PC-9 (cell line): ENCODE data around the gene SPEG. TPM values are rescaled to one million over a fixed set of nuclear protein-coding genes. Genes with fewer than 3 reads are reported as not detected.

Experiments
- BruUV-seq: library from RNA; stranded (reverse); fragments of 400-500 nt; replicated peaks from 2 replicates; lab custom pipeline; 2021; lab: Mats Ljungman, UMichigan
- CTCF ChIA-PET: fragments of 300-600 bp; sonication (Branson Sonifier 250); formaldehyde crosslinking; loops from one replicate; lab custom pipeline; 2022; ENCODE audit warnings: antibody characterized with exemption; lab: Charles Lee
- POLR2A ChIA-PET: fragments of 300-600 bp; sonication (Branson Sonifier 250); formaldehyde crosslinking; loops from one replicate; lab custom pipeline; 2022; ENCODE audit warnings: antibody characterized with exemption; ENCODE audit not compliant: unreplicated experiment; lab: Charles Lee
- DNase-seq, 2 experiments: peaks; one replicate each; pipeline versions ENCODE4 v3.0.0 to v3.0.0-alpha.2; 2015 to 2022; ENCODE audit warnings: mixed read lengths in 1 of 2
- H2AFZ ChIP-seq: fragments of 200-600 bp; sonication (generic); 2 replicates; pipeline ENCODE4 v1.8.1; 2017; ENCODE audit warnings: antibody characterized with exemption
- H3F3A ChIP-seq: fragments of 200-600 bp; sonication (generic); 2 replicates; pipeline ENCODE4 v1.8.1; 2017; ENCODE audit warnings: antibody characterized with exemption, mild to moderate bottlenecking, low read depth; ENCODE audit not compliant: insufficient read depth
- H3K27ac ChIP-seq: fragments of 200-600 bp; sonication (generic); 2 replicates; pipeline ENCODE4 v1.6.1; 2016; ENCODE audit warnings: mixed run types
- H3K27me3 ChIP-seq: fragments of 200-600 bp; sonication (generic); 2 replicates; pipeline ENCODE4 v1.6.1; 2016; ENCODE audit warnings: low read depth, mixed run types; ENCODE audit not compliant: insufficient read depth
- H3K36me3 ChIP-seq: fragments of 200-600 bp; sonication (generic); 2 replicates; pipeline ENCODE4 v1.6.1; 2016; ENCODE audit warnings: low read depth, mixed run types
- H3K4me1 ChIP-seq: fragments of 200-600 bp; sonication (generic); replicated peaks from 2 replicates; pipeline ENCODE4 v1.6.1; 2016; ENCODE audit warnings: mixed run types; ENCODE audit not compliant: insufficient read depth
- H3K4me2 ChIP-seq: fragments of 200-600 bp; sonication (generic); 2 replicates; pipeline ENCODE4 v1.6.1; 2017; ENCODE audit warnings: mixed run types
- H3K4me3 ChIP-seq: fragments of 200-600 bp; sonication (generic); 2 replicates; pipeline ENCODE4 v1.6.1; 2016; ENCODE audit warnings: mixed run types
- H3K79me2 ChIP-seq: fragments of 200-600 bp; sonication (generic); 2 replicates; pipeline ENCODE4 v1.6.1; 2017; ENCODE audit warnings: low read depth, mixed run types
- H3K9me2 ChIP-seq: fragments of 200-600 bp; sonication (generic); 2 replicates; pipeline ENCODE4 v1.8.1; 2017; ENCODE audit warnings: mild to moderate bottlenecking; ENCODE audit not compliant: insufficient read depth
- H3K9me3 ChIP-seq: fragments of 200-600 bp; sonication (generic); 2 replicates; pipeline ENCODE4 v1.8.1; 2016; ENCODE audit warnings: low read depth; ENCODE audit not compliant: insufficient read depth
- H4K20me1 ChIP-seq: fragments of 200-600 bp; sonication (generic); 2 replicates; pipeline ENCODE4 v1.8.1; 2017; ENCODE audit not compliant: insufficient read depth
- CTCF ChIP-seq: fragments of 200-600 bp; sonication (generic); conservative IDR thresholded peaks from 2 replicates; pipeline ENCODE4 v1.6.1; 2017; ENCODE audit warnings: mixed run types, antibody characterized with exemption, mild to moderate bottlenecking, moderate library complexity
- EZH2 ChIP-seq: fragments of 200-600 bp; sonication (generic); IDR thresholded peaks from 2 replicates; pipeline ENCODE4 v1.8.0; 2017; ENCODE audit warnings: antibody characterized with exemption, low read depth
- intact Hi-C: fragments of 100-400 bp; cut with micrococcal nuclease; formaldehyde crosslinking; loops from one replicate; pipeline ENCODE4 v1.10.0; 2022; ENCODE audit not compliant: unreplicated experiment
- total RNA-seq: library from RNA; stranded (reverse); gene quantifications from 2 replicates; pipeline ENCODE4 v1.2.3, GENCODE V29; 2021

The SPEG gene
- total RNA-seq, 1 experiment from 2014 or later = 46.8 TPM

DNA sequence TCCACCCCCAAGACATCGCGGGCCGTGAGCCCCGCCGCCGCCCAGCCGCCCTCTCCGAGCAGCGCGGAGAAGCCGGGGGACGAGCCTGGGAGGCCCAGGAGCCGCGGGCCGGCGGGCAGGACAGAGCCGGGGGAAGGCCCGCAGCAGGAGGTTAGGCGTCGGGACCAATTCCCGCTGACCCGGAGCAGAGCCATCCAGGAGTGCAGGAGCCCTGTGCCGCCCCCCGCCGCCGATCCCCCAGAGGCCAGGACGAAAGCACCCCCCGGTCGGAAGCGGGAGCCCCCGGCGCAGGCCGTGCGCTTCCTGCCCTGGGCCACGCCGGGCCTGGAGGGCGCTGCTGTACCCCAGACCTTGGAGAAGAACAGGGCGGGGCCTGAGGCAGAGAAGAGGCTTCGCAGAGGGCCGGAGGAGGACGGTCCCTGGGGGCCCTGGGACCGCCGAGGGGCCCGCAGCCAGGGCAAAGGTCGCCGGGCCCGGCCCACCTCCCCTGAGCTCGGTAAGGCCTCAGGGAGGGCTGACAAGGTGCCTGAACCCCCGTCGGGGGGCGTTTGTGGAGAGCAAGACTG, 14.2 kb downstream of the SPEG start:
- Histone ChIP-seq H3K4me3 (no peak overlapping the region), H3K79me2 (no peaks in the 10 kb centered on the region), H3K4me2 (no peak overlapping the region), H3K4me1 (peaks cover 23% of the 10 kb centered on the region), H3K27ac (no peak overlapping the region), H2AFZ (no peak overlapping the region), H4K20me1 (no peaks in the 10 kb centered on the region), H3K9me3 (no peaks in the 10 kb centered on the region), H3K27me3 (no peaks in the 10 kb centered on the region), H3F3A (peaks cover 23% of the 10 kb centered on the region; the same call in 1 of the 2 replicates), H3K9me2 (no peaks in the 10 kb centered on the region), H3K36me3 (no peaks in the 10 kb centered on the region)
- DNase-seq = no peak
- TF ChIP-seq EZH2 (no peak), CTCF (no peak)
- BruUV-seq = no TSS peak
- intact Hi-C loops = no loop called here
- ChIA-PET CTCF (no interaction called here), POLR2A (no interaction called here)

- no peak for TF ChIP-seq EZH2
- no peak for TF ChIP-seq CTCF
- no TSS peak for BruUV-seq
- no peak for DNase-seq
- H3K36me3 ChIP-seq = no peaks in the 10 kb centered on the region
- intact Hi-C loops = no loop called here
- H3K4me3 ChIP-seq = no peak overlapping the region
- H3K79me2 ChIP-seq = no peaks in the 10 kb centered on the region
- H3K4me2 ChIP-seq = no peak overlapping the region
- H3K9me3 ChIP-seq = no peaks in the 10 kb centered on the region
- H2AFZ ChIP-seq = no peak overlapping the region
- H3K27ac ChIP-seq = no peak overlapping the region
- no peaks in the 10 kb centered on the region for H4K20me1 ChIP-seq
- no peaks in the 10 kb centered on the region for H3K27me3 ChIP-seq
- peaks cover 31% of the 10 kb centered on the region; the same call in 1 of the 2 replicates for H3F3A ChIP-seq
- no peaks in the 10 kb centered on the region for H3K9me2 ChIP-seq
- CTCF ChIA-PET = no interaction called here
- H3K4me1 ChIP-seq = peaks cover 30% of the 10 kb centered on the region
- POLR2A ChIA-PET = no interaction called here
Measured at GRCh38 chr2:219449609-219450008, 15.0 kb downstream of the SPEG start.

DNA sequence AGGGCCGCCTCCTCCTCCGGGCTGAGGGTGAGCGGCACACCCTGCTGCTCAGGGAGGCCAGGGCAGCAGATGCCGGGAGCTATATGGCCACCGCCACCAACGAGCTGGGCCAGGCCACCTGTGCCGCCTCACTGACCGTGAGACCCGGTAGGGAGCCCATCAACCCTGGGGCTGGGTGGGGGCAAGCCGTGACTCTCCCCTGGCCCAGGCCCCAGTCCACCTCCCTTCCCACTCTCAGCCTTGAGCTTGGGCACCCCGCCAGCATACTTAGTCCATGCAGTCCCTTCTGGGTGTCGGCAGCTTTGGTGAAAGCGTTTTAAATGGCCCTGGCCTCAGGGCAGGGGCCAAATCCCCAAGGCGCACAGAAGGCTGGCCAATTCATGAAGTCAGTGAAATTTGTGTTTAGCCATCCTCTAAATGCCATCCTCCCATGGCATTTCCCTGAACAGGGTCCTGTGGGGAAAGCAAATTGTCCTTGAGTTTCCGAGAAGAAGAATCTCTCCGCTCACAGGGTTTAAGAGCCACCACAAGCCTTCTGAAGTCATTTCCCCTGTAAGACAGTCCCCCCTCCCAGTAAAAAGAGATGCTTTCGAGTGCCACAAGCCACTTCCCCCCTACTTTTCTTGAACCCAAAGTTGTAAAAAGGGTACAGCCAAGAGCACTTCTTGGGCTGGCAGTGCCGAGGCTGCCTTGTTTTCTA, 17.2 kb downstream of the SPEG start:
- Histone ChIP-seq H3K9me2 (no peaks in the 10 kb centered on the region), H3K36me3 (no peaks in the 10 kb centered on the region), H3K27me3 (no peaks in the 10 kb centered on the region), H3K79me2 (no peaks in the 10 kb centered on the region), H4K20me1 (no peaks in the 10 kb centered on the region), H3F3A (peaks cover 26% of the 10 kb centered on the region; the same call in 1 of the 2 replicates), H3K4me3 (no peak overlapping the region), H3K4me1 (peaks cover 37% of the 10 kb centered on the region), H2AFZ (no peak overlapping the region), H3K9me3 (no peaks in the 10 kb centered on the region), H3K4me2 (peak overlapping the region; percentile 87; the same call in 1 of the 2 replicates), H3K27ac (0 out of 2 replicates have a peak overlapping the region, but pooled peaks have one; percentile 34)
- TF ChIP-seq CTCF (no peak), EZH2 (no peak)
- no TSS peak for BruUV-seq
- ChIA-PET CTCF (interaction anchor here (0.8 kb wide), 1 partner anchor 49 kb away, joined by 3 read pairs; no protein-coding TSS in a partner anchor), POLR2A (interaction anchor here (0.6 kb wide), 1 partner anchor 11 kb away, joined by 4 read pairs; no protein-coding TSS in a partner anchor)
- peak in 1 of 2 experiments; percentile 37 for DNase-seq
- intact Hi-C loops = no loop called here
